H9 (cell line): Measurements from ENCODE around the gene BFSP1. TPM values are rescaled to one million over a fixed set of nuclear protein-coding genes. Genes with fewer than 3 reads are reported as not detected.

Experiments used
- DNase-seq: peaks from one replicate; pipeline ENCODE4 v3.0.0-alpha.2; 2017
- H2AFZ ChIP-seq: one replicate; pipeline ENCODE4 v1.6.1; 2013; ENCODE audit warnings: mild to moderate bottlenecking, low read length, control low read depth, moderate library complexity
- H2AK5ac ChIP-seq: 2 replicates; pipeline ENCODE4 v1.6.1; 2013; ENCODE audit warnings: low read length, control low read depth, mixed read lengths; ENCODE audit not compliant: insufficient read length
- H2BK120ac ChIP-seq: one replicate; pipeline ENCODE4 v1.6.1; 2013; ENCODE audit warnings: low read depth, mild to moderate bottlenecking, low read length, control low read depth, inconsistent platforms; ENCODE audit not compliant: poor library complexity, severe bottlenecking
- H2BK12ac ChIP-seq: 2 replicates; pipeline ENCODE4 v1.6.1; 2013; ENCODE audit warnings: low read length, control low read depth, mixed read lengths, low read depth; ENCODE audit not compliant: insufficient read length
- H2BK15ac ChIP-seq: 2 replicates; pipeline ENCODE4 v1.6.1; 2013; ENCODE audit warnings: low read depth, low read length, control low read depth
- H2BK20ac ChIP-seq: one replicate; pipeline ENCODE4 v1.6.1; 2013; ENCODE audit warnings: low read depth, mild to moderate bottlenecking, low read length, control low read depth, inconsistent platforms; ENCODE audit not compliant: poor library complexity, severe bottlenecking
- H2BK5ac ChIP-seq: 2 replicates; pipeline ENCODE4 v1.6.1; 2013; ENCODE audit warnings: low read length, control low read depth, mixed read lengths; ENCODE audit not compliant: insufficient read length
- H3K14ac ChIP-seq: 2 replicates; pipeline ENCODE4 v1.6.1; 2013; ENCODE audit warnings: low read length, control low read depth; ENCODE audit not compliant: insufficient read depth
- H3K18ac ChIP-seq: 2 replicates; pipeline ENCODE4 v1.6.1; 2013; ENCODE audit warnings: low read depth, mild to moderate bottlenecking, mixed read lengths, low read length, control low read depth; ENCODE audit not compliant: insufficient read length
- H3K23ac ChIP-seq: 2 replicates; pipeline ENCODE4 v1.6.1; 2013; ENCODE audit warnings: low read length, control low read depth, mixed read lengths, low read depth; ENCODE audit not compliant: insufficient read length
- H3K23me2 ChIP-seq: 2 replicates; pipeline ENCODE4 v1.6.1; 2013; ENCODE audit warnings: low read depth, mild to moderate bottlenecking, mixed read lengths, low read length, control low read depth; ENCODE audit not compliant: insufficient read length, poor library complexity, severe bottlenecking
- H3K27ac ChIP-seq: 2 replicates; pipeline ENCODE4 v1.5.1; 2013; ENCODE audit warnings: low read length, control low read depth, mixed read lengths, low read depth; ENCODE audit not compliant: insufficient read length
- H3K27me3 ChIP-seq: 2 replicates; pipeline ENCODE4 v1.6.1; 2013; ENCODE audit warnings: low read length, control low read depth, inconsistent platforms; ENCODE audit not compliant: insufficient read depth
- H3K4ac ChIP-seq: 2 replicates; pipeline ENCODE4 v1.6.1; 2013; ENCODE audit warnings: low read depth, mild to moderate bottlenecking, control low read depth, inconsistent platforms, low read length, moderate library complexity
- H3K4me1 ChIP-seq: 2 replicates; pipeline ENCODE4 v1.6.1; 2013; ENCODE audit warnings: low read length, control low read depth, inconsistent platforms; ENCODE audit not compliant: insufficient read depth
- H3K4me2 ChIP-seq: 2 replicates; pipeline ENCODE4 v1.6.1; 2013; ENCODE audit warnings: low read length, control low read depth, mixed read lengths; ENCODE audit not compliant: insufficient read length, insufficient read depth
- H3K56ac ChIP-seq: 2 replicates; pipeline ENCODE4 v1.6.1; 2013; ENCODE audit warnings: low read depth, mild to moderate bottlenecking, mixed read lengths, low read length, control low read depth; ENCODE audit not compliant: insufficient read length
- H3K79me1 ChIP-seq: 2 replicates; pipeline ENCODE4 v1.6.1; 2013; ENCODE audit warnings: low read depth, mild to moderate bottlenecking, moderate library complexity, low read length, control low read depth, inconsistent platforms; ENCODE audit not compliant: insufficient read depth, poor library complexity, severe bottlenecking
- H3K79me2 ChIP-seq: 2 replicates; pipeline ENCODE4 v1.6.1; 2013; ENCODE audit warnings: low read length, control low read depth, inconsistent platforms; ENCODE audit not compliant: insufficient read depth
- H3K9ac ChIP-seq: 2 replicates; pipeline ENCODE4 v1.6.1; 2013; ENCODE audit warnings: low read length, control low read depth, mixed read lengths; ENCODE audit not compliant: insufficient read length; ENCODE audit errors: extremely low read depth
- H3K9me3 ChIP-seq: one replicate; pipeline ENCODE4 v1.6.1; 2013; ENCODE audit warnings: low read depth, low read length, inconsistent platforms; ENCODE audit not compliant: control insufficient read depth
- H3T11ph ChIP-seq: one replicate; pipeline ENCODE4 v1.6.1; 2013; ENCODE audit warnings: mild to moderate bottlenecking, low read length, control low read depth, inconsistent platforms
- H4K20me1 ChIP-seq: one replicate; pipeline ENCODE4 v1.6.1; 2013; ENCODE audit not compliant: control insufficient read depth, insufficient read length, insufficient read depth
- H4K5ac ChIP-seq: 2 replicates; pipeline ENCODE4 v1.6.1; 2013; ENCODE audit warnings: low read depth, mild to moderate bottlenecking, mixed read lengths, low read length, control low read depth; ENCODE audit not compliant: insufficient read length
- H4K8ac ChIP-seq: replicated peaks from 2 replicates; pipeline ENCODE4 v1.6.1; 2013; ENCODE audit warnings: low read length, control low read depth, mixed read lengths, low read depth; ENCODE audit not compliant: insufficient read length
- H4K91ac ChIP-seq: 2 replicates; pipeline ENCODE4 v1.6.1; 2013; ENCODE audit warnings: low read depth, mild to moderate bottlenecking, moderate library complexity, mixed read lengths, low read length, control low read depth; ENCODE audit not compliant: insufficient read length
- H3K27ac Mint-ChIP-seq, 3 experiments: 2 replicates in 2 of 3; 3 replicates in 1 of 3; pipeline ENCODE4 v1.8.0; 2020 to 2021; ENCODE audit warnings: mixed read lengths in 3 of 3, mild to moderate bottlenecking in 1 of 3, moderate library complexity in 1 of 3
- H3K27me3 Mint-ChIP-seq: 2 replicates; pipeline ENCODE4 v1.8.0; 2021; ENCODE audit warnings: low read depth, mild to moderate bottlenecking, moderate library complexity, mixed read lengths
- H3K36me3 Mint-ChIP-seq, 3 experiments: 2 replicates in 2 of 3; 3 replicates in 1 of 3; pipeline ENCODE4 v1.8.0; 2020 to 2021; ENCODE audit warnings: low read depth in 3 of 3, mixed read lengths in 3 of 3; ENCODE audit not compliant: insufficient read depth in 1 of 3
- H3K4me1 Mint-ChIP-seq, 2 experiments: 2 replicates each; pipeline ENCODE4 v1.8.0; 2020; ENCODE audit warnings: mixed read lengths in 2 of 2
- H3K4me3 Mint-ChIP-seq, 2 experiments: 2 replicates in 1 of 2; 3 replicates in 1 of 2; pipeline ENCODE4 v1.8.0; 2020 to 2021; ENCODE audit warnings: mild to moderate bottlenecking in 2 of 2, mixed read lengths in 2 of 2, moderate library complexity in 1 of 2
- H3K9me3 Mint-ChIP-seq, 2 experiments: 2 replicates in 1 of 2; 3 replicates in 1 of 2; pipeline ENCODE4 v1.8.0; 2020; ENCODE audit warnings: mild to moderate bottlenecking in 2 of 2, mixed read lengths in 2 of 2, moderate library complexity in 1 of 2
- CTCF ChIP-seq: fragments of 200-600 bp; sonication (generic); conservative IDR thresholded peaks from 3 replicates; pipeline ENCODE4 v1.8.0; 2021; ENCODE audit warnings: antibody characterized with exemption, mild to moderate bottlenecking
- WGBS: extraction: QIAGEN DNeasy Blood & Tissue Kit; methylation state at CpG from one replicate; pipeline ENCODE4 v1.1.7; 2013; ENCODE audit warnings: missing lambda C conversion rate, low lambda C conversion rate, mixed read lengths; ENCODE audit not compliant: insufficient read length; ENCODE audit errors: extremely low coverage; 5-methylcytosine and 5-hydroxymethylcytosine counted together
- total RNA-seq: library from RNA; stranded (reverse); gene quantifications from 2 replicates; pipeline ENCODE4 v1.2.1, GENCODE V29; 2021

Gene BFSP1
- total RNA-seq, 1 experiment from 2014 or later = 9.4 TPM

GRCh38 chr20:17569616-17570346 is 38.6 kb upstream of the BFSP1 start, which contains the start of gene DSTN:
DSTN (plus strand) TSS chr20:17570075; CDS start chr20:17570209, 134 bp downstream.
- no peak within 1 kb of the TSS for H2AFZ ChIP-seq
- WGBS = no CpG with 5 or more reads among the region's 70 CpGs

More at GRCh38 chr20:17569616-17570346, 38.6 kb upstream of the BFSP1 start, which contains the start of gene DSTN:
- Mint-ChIP-seq H3K4me1 (peaks cover 47 to 49% of the 10 kb centered on the region in 2 experiments), H3K4me3 (peak within 1 kb of the TSS; percentile 89 to 91), H3K27me3 (no peaks in the 10 kb centered on the region; the same call in 1 of the 2 replicates), H3K36me3 (peaks cover under 1 to 8% (median 2%) of the 10 kb centered on the region in 3 experiments; a peak in 2 of 7 replicates), H3K9me3 (0 out of 5 replicates have a peak, but pooled peaks cover 0 to 2% of the 10 kb centered on the region in 2 experiments), H3K27ac (peak within 1 kb of the TSS; percentile 97 to 99 (median 98))
- TF ChIP-seq CTCF = no peak
- Histone ChIP-seq H3K79me1 (no peaks in the 10 kb centered on the region), H3K27me3 (no peaks in the 10 kb centered on the region), H2BK120ac (peak within 1 kb of the TSS; percentile 51), H2BK5ac (peak within 1 kb of the TSS; percentile 95), H2BK20ac (no peak within 1 kb of the TSS), H4K8ac (no peak within 1 kb of the TSS), H3K9me3 (no peaks in the 10 kb centered on the region), H3K4ac (no peak within 1 kb of the TSS; the same call in 1 of the 2 replicates), H3K23me2 (peaks cover 12% of the 10 kb centered on the region), H4K20me1 (no peaks in the 10 kb centered on the region), H3K23ac (no peak within 1 kb of the TSS), H2BK15ac (no peak within 1 kb of the TSS), H4K91ac (no peak within 1 kb of the TSS), H3K14ac (peak within 1 kb of the TSS; percentile 97), H3K27ac (peak within 1 kb of the TSS; percentile 79), H3K4me2 (peak within 1 kb of the TSS; percentile 95), H3K79me2 (peaks cover 16% of the 10 kb centered on the region; the same call in 1 of the 2 replicates), H3K9ac (peak within 1 kb of the TSS; percentile 85), H3K18ac (peak within 1 kb of the TSS; percentile 78), H3T11ph (peak within 1 kb of the TSS; percentile 23), H2BK12ac (no peak within 1 kb of the TSS), H3K56ac (no peak within 1 kb of the TSS), H4K5ac (peak within 1 kb of the TSS; percentile 6), H2AK5ac (no peak within 1 kb of the TSS), H3K4me1 (peaks cover 17% of the 10 kb centered on the region)
- DNase-seq = peak; percentile 97
